Posterior cingulate gyrus (tissue), 11 donors: ENCODE measurements around the gene DHX57.

Experiments
- DNase-seq, 10 donors: peaks; one replicate each; pipeline versions ENCODE4 v3.0.0 to v3.0.0-alpha.2; 2020 to 2021; ENCODE audit warnings: mixed read lengths in 3 of 10
- intact Hi-C: fragments of 100-400 bp; cut with DNase I; formaldehyde crosslinking; loops from one replicate; pipeline ENCODE4 v1.15.1; 2023

Gene DHX57, protein sequence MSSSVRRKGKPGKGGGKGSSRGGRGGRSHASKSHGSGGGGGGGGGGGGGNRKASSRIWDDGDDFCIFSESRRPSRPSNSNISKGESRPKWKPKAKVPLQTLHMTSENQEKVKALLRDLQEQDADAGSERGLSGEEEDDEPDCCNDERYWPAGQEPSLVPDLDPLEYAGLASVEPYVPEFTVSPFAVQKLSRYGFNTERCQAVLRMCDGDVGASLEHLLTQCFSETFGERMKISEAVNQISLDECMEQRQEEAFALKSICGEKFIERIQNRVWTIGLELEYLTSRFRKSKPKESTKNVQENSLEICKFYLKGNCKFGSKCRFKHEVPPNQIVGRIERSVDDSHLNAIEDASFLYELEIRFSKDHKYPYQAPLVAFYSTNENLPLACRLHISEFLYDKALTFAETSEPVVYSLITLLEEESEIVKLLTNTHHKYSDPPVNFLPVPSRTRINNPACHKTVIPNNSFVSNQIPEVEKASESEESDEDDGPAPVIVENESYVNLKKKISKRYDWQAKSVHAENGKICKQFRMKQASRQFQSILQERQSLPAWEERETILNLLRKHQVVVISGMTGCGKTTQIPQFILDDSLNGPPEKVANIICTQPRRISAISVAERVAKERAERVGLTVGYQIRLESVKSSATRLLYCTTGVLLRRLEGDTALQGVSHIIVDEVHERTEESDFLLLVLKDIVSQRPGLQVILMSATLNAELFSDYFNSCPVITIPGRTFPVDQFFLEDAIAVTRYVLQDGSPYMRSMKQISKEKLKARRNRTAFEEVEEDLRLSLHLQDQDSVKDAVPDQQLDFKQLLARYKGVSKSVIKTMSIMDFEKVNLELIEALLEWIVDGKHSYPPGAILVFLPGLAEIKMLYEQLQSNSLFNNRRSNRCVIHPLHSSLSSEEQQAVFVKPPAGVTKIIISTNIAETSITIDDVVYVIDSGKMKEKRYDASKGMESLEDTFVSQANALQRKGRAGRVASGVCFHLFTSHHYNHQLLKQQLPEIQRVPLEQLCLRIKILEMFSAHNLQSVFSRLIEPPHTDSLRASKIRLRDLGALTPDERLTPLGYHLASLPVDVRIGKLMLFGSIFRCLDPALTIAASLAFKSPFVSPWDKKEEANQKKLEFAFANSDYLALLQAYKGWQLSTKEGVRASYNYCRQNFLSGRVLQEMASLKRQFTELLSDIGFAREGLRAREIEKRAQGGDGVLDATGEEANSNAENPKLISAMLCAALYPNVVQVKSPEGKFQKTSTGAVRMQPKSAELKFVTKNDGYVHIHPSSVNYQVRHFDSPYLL (N-terminal part only)

DNA sequence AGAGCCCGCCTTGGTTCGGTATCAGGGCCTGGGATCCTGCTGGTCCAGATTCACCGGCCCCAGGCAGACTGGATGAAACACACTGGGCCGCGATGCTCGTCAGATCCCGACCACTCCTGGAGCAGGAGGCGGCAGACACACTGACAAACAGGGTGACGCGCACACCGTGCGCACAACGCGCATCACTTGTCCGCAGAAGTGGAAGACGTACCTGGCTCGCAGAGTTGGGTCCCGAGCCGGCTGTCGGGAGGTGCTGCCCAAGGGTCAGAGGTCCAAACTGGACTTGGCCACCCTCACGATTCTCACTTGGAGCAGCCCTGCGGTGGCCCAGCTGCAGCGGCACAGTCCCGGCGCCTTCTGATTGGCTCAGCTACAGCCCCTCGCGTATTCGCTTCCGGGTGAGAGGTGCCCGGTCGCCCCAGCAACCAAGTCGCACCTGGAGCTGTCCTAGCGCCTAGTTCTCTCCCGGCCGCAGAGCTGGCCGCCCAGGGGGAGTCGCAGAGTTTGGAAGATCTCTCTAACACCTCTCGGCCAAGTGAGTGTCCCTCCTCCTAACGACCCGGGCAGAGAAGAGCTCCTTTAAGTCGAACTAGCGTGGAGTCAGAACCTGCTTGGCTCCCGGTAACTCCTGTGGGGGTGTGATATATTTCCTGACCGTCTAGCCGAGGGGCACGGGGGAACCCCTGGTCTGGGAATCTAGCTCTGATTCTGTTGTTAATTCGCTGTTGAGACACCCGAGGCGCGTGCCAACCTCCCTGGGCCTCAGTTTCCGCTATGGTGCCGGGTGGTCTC is at the start of gene DHX57, which contains the start of gene MORN2:
Gene DHX57, minus strand, starts transcription at position 359 of the 792 bp plus-strand sequence. CDS start 7,529 bp downstream, outside the sequence.
Gene MORN2, plus strand, starts transcription at position 401 of the 792 bp plus-strand sequence.
- intact Hi-C loops = no loop called here
- DNase-seq = peak; percentile 82 to 98 (median 90)

DNA sequence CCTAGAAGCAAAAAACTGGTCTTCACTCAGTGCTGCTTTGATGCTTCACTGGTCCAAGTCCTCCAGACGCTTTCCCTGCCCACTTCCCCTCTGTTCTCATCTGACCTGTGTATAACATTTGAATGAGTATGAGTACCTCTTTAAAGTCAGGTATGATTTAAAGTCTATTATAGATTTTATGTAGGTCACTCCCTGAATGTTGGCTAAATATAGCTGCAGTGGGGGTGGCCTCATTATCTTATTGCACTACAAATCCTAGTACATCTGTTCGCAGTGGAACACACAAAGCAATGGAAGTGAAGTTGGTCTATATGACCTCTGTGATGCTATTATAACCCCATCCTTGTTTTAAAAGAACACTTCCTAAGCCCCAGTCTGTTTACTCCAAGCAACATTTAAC is 47.2 kb upstream of the DHX57 start:
- no peak for DNase-seq
- intact Hi-C loops = no loop called here

DNA sequence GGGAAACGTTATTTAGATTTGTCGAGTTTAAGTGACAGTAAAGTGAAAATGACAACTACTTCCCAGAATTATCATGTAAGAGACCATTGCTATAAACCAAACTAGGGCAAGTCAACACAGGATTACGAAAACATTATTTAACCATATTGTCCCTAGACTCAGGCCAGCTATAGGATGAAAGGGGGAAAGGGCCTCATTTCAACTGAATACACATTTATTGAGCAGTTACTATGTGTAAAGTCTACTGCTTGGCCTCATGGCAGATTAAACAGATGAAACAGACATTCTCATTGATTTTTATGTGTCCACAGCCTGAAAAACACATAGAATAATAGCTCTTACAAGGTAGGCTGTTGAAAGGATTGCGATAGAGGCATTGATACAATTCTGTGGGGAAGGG is 46.7 kb upstream of the DHX57 start:
- DNase-seq = no peak
- intact Hi-C loops = no loop called here

DNA sequence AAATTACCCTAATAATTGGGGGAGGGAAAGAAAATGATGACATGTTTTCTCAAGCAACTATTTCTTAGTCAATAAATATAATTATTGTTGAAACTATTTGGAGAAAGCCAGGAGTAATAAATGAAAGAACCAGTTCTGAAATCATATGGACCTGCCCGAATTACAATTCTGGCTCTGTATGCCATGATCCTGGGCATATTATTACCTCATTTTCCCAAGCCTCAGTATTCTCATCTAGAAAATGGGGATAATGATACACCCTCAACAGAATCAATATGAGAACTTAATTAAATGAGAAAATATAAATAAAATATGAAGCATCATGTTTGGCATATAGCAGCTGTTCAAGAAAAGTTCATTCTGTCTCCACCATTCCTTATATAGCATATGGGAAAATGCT is 36.9 kb upstream of the DHX57 start:
- no peak for DNase-seq
- intact Hi-C loops = no loop called here

DNA sequence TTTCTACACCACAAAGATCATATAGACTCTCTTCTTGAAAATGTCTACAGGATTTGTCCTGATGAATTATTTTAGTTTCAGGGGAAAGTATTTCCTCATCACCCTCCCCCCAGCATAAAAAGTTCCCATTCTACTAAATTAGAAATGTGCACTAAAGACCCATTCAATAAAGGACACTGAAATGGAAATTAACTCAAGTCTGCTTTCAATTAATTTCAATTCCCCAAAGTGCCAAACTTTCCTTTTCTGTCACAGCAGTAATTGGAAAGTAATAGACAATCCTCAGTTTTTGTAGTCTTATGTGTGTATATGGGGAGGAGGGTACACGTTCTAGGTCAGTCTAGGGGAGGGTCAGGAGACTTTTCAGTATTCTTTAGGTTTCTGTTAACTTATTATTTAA is 35.5 kb upstream of the DHX57 start:
- intact Hi-C loops = no loop called here

DNA sequence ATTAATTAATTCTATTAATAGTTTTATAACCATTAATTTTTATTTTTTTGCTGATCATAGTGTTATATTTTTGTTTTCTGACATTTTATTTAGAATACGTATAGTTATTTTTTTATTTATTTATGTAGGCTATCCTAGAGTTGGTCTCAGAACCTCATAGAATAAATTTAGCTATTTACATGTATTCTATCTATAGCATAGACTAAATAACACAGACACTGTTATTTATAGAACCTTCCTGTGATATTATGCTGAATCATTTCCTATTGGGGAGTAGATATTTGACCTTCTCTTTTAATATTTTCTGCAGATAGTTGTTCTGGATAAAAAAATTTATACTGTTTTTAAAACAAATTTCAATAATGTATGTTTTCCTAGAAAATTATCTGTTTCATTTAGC is 34.1 kb upstream of the DHX57 start:
- intact Hi-C loops = no loop called here

More for the DNA sequence above, 35.5 kb upstream of the DHX57 start:
- no peak for DNase-seq

DNA sequence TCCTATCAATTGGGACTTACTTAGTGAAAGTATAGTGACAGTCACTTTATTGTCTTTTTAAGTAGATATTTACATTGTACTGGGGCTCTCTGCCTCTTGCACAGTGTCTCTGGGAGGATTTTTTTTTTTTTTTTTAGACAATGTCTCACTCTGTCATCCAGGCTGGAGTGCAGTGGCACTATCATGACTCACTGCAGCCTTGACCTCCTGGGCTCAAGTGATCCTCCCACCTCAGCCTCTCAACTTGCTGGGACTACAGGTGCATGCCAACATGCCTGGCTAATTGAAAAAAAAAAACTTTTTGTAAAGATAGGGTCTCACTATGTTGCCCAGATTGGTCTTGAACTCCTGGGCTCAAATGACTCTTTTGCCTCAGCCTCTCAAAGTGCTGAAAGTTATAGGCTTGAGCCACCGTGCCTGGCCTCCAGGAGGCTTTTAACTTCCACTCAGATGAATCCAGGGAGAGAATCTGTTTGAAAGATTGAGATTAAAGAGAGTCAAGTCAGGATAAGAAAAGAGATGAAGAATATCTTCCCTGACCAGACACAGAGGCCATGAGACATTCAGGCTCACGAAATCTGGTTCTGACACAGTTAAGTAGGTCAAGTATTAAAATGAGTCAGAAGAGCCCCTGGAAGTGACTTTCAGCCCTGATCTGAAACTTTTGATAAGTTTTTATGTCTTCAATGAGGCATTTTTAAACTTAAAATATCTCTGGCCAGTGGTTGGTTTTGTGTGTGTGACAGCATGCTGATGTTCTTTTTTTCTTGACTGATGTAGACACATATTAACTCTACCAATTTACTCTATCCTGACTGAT is 32.2 kb upstream of the DHX57 start:
- DNase-seq = no peak
- intact Hi-C loops = no loop called here

More for the DNA sequence above, 34.1 kb upstream of the DHX57 start:
- no peak for DNase-seq

DNA sequence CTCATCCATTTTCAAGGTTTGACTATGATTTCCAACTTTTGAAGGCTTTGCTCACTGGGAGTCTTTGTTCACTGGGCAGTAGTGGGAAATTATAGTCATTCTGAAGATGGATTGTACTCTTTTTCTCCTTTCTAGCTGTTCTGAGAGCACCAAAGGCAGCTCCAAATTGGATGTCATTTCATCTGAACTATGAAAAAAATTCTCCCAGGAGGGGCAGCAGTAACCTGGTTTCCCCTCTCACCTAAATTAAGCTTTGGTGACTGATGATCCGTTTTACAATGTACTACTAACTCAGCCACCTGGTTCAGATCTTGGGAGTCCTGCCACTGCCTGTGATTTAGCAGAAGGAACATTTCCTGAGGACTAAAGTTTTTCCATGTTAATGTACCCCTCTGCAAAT is 31.5 kb upstream of the DHX57 start:
- intact Hi-C loops = no loop called here
- no peak for DNase-seq

DNA sequence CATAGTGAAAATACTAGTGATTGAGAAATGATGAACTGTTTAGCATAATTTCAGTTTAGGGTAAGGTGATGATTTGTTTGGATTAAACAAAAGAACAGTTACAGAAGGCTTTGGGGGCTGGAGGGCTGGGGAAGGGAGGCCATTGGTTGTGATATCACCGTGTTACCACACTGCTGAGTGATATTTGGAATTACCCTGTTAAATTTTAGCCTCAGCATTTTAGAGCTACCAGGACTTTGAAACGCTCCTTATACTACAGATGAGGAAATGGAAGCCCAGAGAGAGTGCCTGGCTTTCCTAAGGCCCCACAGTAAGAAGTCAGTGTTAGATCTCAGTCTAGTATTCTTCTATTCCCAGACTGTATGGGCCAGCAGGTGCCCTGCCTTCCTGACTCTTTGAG is 29.5 kb upstream of the DHX57 start:
- intact Hi-C loops = no loop called here
- no peak for DNase-seq

DNA sequence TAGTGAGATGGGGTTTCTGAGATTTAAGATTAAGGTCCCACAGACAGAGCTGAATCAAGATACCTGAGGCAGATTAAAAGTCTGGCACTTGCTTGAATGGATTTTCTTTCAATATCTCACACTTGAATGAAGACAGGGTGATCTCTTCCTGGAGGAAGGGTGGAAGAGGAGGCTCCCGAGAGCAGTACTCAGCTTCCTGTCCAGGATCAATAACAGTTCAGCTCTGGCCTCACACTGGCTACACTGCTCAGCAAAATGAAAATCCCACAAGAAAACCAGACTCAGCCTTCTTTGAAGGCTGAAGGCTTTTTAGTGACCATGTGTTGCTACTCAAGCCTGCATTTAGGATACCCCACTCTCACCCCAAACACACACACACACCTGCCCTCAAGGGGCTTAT is 25.0 kb upstream of the DHX57 start:
- intact Hi-C loops = no loop called here
- DNase-seq = no peak

DNA sequence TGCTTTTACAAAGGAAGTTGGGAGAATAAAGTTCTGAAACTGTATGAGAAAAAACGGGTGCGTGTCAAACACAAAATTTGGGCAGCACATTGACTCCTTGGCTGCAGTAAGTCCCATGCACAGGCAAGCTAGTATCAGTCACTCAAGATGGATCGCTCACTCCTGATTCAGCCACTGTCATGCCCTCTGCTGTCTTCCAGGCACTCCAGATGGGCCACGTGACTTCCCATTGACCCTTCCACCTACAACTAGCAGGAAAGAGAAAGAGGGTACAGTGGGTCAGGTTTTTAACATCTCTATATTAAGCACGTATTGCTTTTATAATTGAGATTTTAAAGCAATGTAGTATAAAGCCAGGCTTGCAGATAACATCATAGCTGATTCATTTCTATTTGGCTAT is 22.5 kb upstream of the DHX57 start:
- DNase-seq = no peak
- intact Hi-C loops = no loop called here

DNA sequence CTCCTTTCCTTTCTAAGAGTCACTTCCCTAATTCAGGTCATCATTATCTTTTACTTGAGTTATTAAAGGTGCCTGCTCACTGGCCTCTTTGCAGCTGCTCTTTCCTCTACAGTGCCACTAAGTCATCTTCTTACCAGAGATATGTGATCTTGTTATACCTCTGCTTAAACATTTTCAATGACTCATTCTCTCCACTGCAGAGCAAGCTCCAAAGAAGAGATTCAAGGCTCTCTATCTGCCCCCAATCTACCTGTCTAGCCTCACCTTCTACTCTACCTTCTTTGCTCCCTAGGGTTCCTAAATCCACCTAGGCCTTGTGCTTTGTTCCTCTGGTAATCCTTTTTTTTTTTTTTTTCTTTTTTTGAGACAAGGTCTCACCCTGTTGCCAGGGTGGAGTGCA is 17.1 kb upstream of the DHX57 start:
- DNase-seq = no peak
- intact Hi-C loops = no loop called here

DNA sequence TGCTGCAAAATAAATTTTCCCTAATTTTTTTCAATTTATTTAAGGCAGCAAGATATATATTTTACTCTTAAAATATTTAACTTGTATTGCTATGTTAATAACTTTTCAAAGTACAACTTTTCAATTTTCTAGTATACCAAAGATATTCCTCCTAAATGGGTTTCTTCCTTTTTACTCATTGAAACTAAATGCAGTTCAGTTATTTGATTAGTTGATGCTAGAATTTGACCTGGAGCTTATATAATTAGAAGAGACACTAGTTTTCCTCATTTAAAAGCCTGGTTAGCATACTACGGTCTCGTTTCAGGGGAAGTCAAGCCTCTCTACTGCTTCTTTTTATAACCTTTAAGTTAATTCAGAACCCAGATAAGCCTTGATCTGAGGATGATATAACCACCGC is 13.8 kb upstream of the DHX57 start, which contains the start of gene ARHGEF33:
Gene ARHGEF33, plus strand, starts transcription at position 301 of the 400 bp plus-strand sequence. CDS start 29,573 bp downstream, outside the sequence.
- intact Hi-C loops = no loop called here
- no peak for DNase-seq

DNA sequence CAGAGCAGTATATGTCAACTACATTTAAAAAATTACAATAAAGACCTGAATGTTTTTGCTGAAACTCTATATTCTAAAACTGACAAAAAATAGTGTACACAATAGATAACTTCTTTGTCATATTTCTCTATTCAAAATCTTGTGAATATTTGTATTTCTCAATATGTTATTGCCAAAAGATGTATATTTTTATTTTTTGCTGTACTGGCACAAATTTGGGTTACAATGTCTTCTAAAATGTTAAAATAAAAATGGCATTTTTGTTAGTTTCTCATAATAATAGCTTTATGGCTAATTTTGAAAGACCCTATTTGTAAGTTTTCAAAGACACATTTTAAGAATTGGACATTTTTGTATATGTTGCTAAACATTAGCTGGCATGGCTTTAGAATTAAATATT is 13.3 kb upstream of the DHX57 start:
- DNase-seq = no peak
- intact Hi-C loops = no loop called here

DNA sequence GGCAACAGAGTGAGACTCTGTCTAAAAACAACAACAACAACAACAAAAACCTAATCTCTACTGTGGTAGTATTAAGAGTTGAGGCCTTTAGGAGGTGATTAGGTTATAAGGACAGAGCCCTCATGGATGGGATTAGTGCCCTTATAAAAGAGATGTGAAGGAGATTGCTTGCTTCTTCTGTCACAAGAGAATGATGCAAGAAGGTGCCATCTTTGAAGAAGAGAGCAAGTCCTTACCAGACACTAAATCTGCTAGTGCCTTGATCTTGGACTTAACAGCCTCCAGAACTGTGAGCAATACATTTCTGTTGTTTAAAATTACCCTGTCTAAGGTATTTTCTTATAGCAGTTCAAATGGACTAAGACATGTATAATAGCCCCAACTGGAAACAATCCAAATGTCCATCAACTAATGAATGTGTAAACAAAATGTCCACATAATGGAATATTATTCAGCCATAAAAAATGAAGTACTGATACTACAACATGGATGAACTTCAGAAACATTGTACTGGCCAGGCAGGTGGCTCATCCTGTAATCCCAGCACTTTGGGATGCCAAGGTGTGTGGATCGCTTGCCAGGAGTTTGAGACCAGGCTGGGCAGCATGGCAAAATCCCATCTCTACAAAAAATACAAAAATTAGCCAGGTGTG is 12.3 kb upstream of the DHX57 start:
- DNase-seq = no peak
- intact Hi-C loops = no loop called here

DNA sequence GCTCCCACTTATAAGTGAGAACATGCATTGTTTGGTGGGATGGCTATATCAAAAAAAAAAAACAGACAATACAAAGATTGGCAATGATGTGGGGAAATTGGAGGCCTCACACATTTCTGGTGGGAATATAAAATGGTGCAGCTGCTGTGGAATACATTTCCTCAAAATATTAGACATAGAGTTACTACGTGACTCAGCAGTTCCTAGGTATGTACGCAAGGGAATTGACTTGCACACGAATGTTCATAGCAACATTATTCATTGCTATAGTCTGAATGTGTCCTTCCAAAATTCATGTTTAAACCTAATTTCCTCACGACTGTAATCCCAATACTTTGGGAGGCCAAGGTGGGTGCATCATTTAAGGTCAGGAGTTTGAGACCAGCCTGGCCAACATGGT is 11.6 kb upstream of the DHX57 start:
- intact Hi-C loops = no loop called here
- DNase-seq = no peak

DNA sequence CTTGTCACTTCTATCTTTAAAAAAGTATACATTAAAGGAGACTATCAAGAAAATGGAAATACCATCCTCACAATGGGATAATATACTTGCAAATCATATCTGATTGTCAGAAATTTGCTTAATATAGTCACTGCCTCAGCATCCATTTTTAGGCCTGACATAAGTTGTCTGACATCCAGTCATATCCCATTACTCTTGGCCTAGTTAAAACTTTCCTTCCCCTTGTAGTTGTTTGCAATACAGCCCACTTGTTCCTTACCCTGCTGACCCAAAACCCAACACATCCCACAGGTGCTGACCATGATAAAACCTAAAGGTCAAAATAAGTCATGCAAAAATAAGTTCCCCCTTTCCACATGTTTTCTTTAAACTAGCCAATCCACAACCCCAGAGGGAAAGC is 10.3 kb upstream of the DHX57 start:
- no peak for DNase-seq
- intact Hi-C loops = no loop called here

DNA sequence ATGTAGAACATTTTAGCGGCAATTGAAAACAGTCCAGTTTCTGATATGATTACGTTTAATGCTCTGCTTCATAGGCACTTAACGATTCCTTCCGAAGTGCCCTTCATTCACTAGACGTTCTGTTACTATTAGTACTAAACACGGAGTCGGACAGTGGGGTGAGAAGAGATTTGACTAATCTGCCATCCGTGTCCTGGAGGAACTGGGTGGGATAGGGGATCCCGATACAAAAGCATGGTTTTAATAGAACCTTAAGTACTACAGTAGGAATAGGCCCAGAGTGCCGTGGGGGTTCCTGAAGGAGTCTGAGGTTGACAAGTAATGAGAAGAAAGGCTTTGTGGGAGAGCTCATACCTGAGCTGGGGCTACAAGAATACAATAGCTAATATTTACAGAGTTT is 673 bp upstream of the DHX57 start:
- intact Hi-C loops = no loop called here
- DNase-seq = no peak

DNA sequence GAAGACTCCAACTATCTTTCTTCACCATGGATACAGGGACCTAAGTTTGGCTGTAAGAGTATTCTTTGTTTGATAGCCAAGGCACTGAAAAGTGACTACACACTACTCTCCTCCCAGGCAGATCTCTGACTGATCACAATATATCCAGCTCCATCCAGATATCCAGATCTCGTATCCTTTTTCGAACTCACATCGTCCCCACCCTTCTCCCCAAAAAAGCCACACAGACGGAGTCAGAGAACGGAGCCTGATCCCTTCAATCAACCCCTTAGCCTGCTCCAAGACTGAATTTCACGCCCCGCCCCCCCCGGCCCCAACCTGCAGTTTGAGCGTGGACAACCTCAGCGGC is 533 bp downstream of the DHX57 start:
- no peak for DNase-seq
- intact Hi-C loops = no loop called here
